H1 (cell line): ENCODE results near the gene BCLAF3. TPM values are rescaled to one million over a fixed set of nuclear protein-coding genes. Genes with fewer than 3 reads are reported as not detected.

Source experiments
- CTCF ChIA-PET: fragments of 300-600 bp; sonication (Branson Sonifier 250); formaldehyde crosslinking; loops from one replicate; lab custom pipeline; 2021; ENCODE audit not compliant: partially characterized antibody; lab: Charles Lee
- POLR2A ChIA-PET: fragments of 300-600 bp; sonication (Branson Sonifier 250); formaldehyde crosslinking; loops from one replicate; lab custom pipeline; 2021; ENCODE audit warnings: inconsistent platforms; ENCODE audit not compliant: partially characterized antibody; lab: Charles Lee
- DNase-seq, 2 experiments: peaks; one replicate each; pipeline versions ENCODE4 v3.0.0 to v3.0.0-alpha.2; 2010 to 2022; ENCODE audit warnings: low spot score in 2 of 2, low read depth in 1 of 2, mixed read lengths in 1 of 2
- FAIRE-seq: peaks from 2 replicates; lab custom pipeline; 2011; peaks lifted over from hg19 to GRCh38; lab: Jason Lieb, UNC
- H2AFZ ChIP-seq: 2 replicates; pipeline ENCODE4 v1.8.1; 2012; ENCODE audit warnings: low read length, inconsistent platforms
- H2AK5ac ChIP-seq: 2 replicates; pipeline ENCODE4 v1.6.1; 2013; ENCODE audit warnings: low read depth, low read length
- H2BK120ac ChIP-seq: replicated peaks from 2 replicates; pipeline ENCODE3; 2013; ENCODE audit warnings: low read depth, low read length, inconsistent platforms
- H2BK12ac ChIP-seq: 2 replicates; pipeline ENCODE4 v1.6.1; 2013; ENCODE audit warnings: low read depth, low read length
- H2BK15ac ChIP-seq: 2 replicates; pipeline ENCODE4 v1.6.1; 2013; ENCODE audit warnings: low read length
- H2BK20ac ChIP-seq: 2 replicates; pipeline ENCODE4 v1.6.1; 2013; ENCODE audit warnings: low read length
- H2BK5ac ChIP-seq: 2 replicates; pipeline ENCODE4 v1.6.1; 2013; ENCODE audit warnings: low read depth, low read length
- H3K14ac ChIP-seq: 2 replicates; pipeline ENCODE4 v1.6.1; 2013; ENCODE audit warnings: inconsistent platforms; ENCODE audit not compliant: insufficient read length
- H3K18ac ChIP-seq: 2 replicates; pipeline ENCODE4 v1.6.1; 2013; ENCODE audit warnings: low read length; ENCODE audit errors: extremely low read depth
- H3K23ac ChIP-seq: 2 replicates; pipeline ENCODE4 v1.6.1; 2013; ENCODE audit warnings: inconsistent platforms; ENCODE audit not compliant: insufficient read length
- H3K23me2 ChIP-seq: 2 replicates; pipeline ENCODE4 v1.6.1; 2013; ENCODE audit warnings: low read depth, low read length
- H3K27ac ChIP-seq: 2 replicates; pipeline ENCODE4 v1.6.1; 2011; ENCODE audit warnings: low read depth, low read length, inconsistent platforms
- H3K27me3 ChIP-seq, 4 experiments: replicated peaks in 1 of 4; 1 replicate in 1 of 4; 2 replicates in 3 of 4; pipeline versions ENCODE4 v1.6.1 to v1.8.1; 2011 to 2013; ENCODE audit warnings: low read length in 3 of 4, mild to moderate bottlenecking in 3 of 4, inconsistent platforms in 2 of 4, mixed read lengths in 2 of 4, moderate library complexity in 1 of 4; ENCODE audit not compliant: control insufficient read depth in 3 of 4, insufficient read depth in 3 of 4; ENCODE audit errors: extremely low read depth in 1 of 4
- H3K36me3 ChIP-seq, 4 experiments: 2 replicates each; pipeline versions ENCODE4 v1.6.1 to v1.8.1; 2011 to 2013; ENCODE audit warnings: mild to moderate bottlenecking in 4 of 4, low read length in 3 of 4, moderate library complexity in 2 of 4, control low read depth in 1 of 4, inconsistent platforms in 1 of 4; ENCODE audit not compliant: insufficient read depth in 4 of 4, control insufficient read depth in 2 of 4
- H3K4ac ChIP-seq: replicated peaks from 2 replicates; pipeline ENCODE3; 2013; ENCODE audit warnings: low read length, low read depth, mixed read lengths, inconsistent platforms; ENCODE audit not compliant: insufficient read length
- H3K4me1 ChIP-seq, 4 experiments: replicated peaks in 1 of 4; 1 replicate in 1 of 4; 2 replicates in 3 of 4; pipeline versions ENCODE4 v1.6.1 to v1.8.1; 2011 to 2013; ENCODE audit warnings: low read length in 3 of 4, inconsistent platforms in 2 of 4, mixed read lengths in 1 of 4; ENCODE audit not compliant: insufficient read depth in 4 of 4, control insufficient read depth in 3 of 4
- H3K4me2 ChIP-seq, 2 experiments: 2 replicates each; pipeline versions ENCODE4 v1.6.1 to v1.8.1; 2011 to 2013; ENCODE audit warnings: low read depth in 2 of 2, low read length in 2 of 2, control low read depth in 1 of 2, inconsistent platforms in 1 of 2, mild to moderate bottlenecking in 1 of 2; ENCODE audit not compliant: insufficient read depth in 1 of 2
- H3K4me3 ChIP-seq, 4 experiments: fragments of 200-600, 300-600 bp in 1 of 4; sonication (generic), shearing (Covaris generic), sonication (Bioruptor Twin) in 1 of 4; 2 replicates each; pipeline versions ENCODE4 v1.5.1 to v1.8.1; 2011 to 2016; ENCODE audit warnings: low read length in 4 of 4, low read depth in 3 of 4, control low read depth in 2 of 4, inconsistent platforms in 2 of 4, mild to moderate bottlenecking in 2 of 4, mixed read lengths in 1 of 4, moderate library complexity in 1 of 4; ENCODE audit not compliant: insufficient read depth in 2 of 4; ENCODE audit errors: extremely low read depth in 1 of 4
- H3K56ac ChIP-seq: replicated peaks from 2 replicates; pipeline ENCODE3; 2013; ENCODE audit warnings: low read depth, mild to moderate bottlenecking, mixed read lengths, low read length, inconsistent platforms; ENCODE audit not compliant: insufficient read length
- H3K79me1 ChIP-seq: 2 replicates; pipeline ENCODE4 v1.6.1; 2013; ENCODE audit warnings: low read depth, low read length, control low read depth
- H3K79me2 ChIP-seq, 2 experiments: 2 replicates each; pipeline versions ENCODE4 v1.6.1 to v1.8.1; 2012 to 2013; ENCODE audit warnings: low read length in 2 of 2, mild to moderate bottlenecking in 2 of 2, inconsistent platforms in 1 of 2; ENCODE audit not compliant: insufficient read depth in 2 of 2, control insufficient read depth in 1 of 2
- H3K9ac ChIP-seq, 4 experiments: replicated peaks in 1 of 4; 1 replicate in 1 of 4; 2 replicates in 3 of 4; pipeline versions ENCODE4 v1.6.1 to v1.8.1; 2011 to 2013; ENCODE audit warnings: low read depth in 3 of 4, low read length in 3 of 4, control low read depth in 2 of 4, mild to moderate bottlenecking in 2 of 4, moderate library complexity in 2 of 4, inconsistent platforms in 1 of 4; ENCODE audit errors: extremely low read depth in 1 of 4
- H3K9me3 ChIP-seq, 2 experiments: 2 replicates each; pipeline versions ENCODE4 v1.6.1 to v1.8.1; 2012 to 2013; ENCODE audit warnings: mild to moderate bottlenecking in 2 of 2, moderate library complexity in 2 of 2, control low read depth in 1 of 2, inconsistent platforms in 1 of 2, low read depth in 1 of 2, low read length in 1 of 2, mixed read lengths in 1 of 2; ENCODE audit not compliant: insufficient read depth in 2 of 2
- H4K20me1 ChIP-seq, 2 experiments: replicated peaks in 1 of 2; 2 replicates each; pipeline versions ENCODE3 to v1.8.1; 2011 to 2013; ENCODE audit warnings: inconsistent platforms in 2 of 2, low read length in 2 of 2, mild to moderate bottlenecking in 1 of 2; ENCODE audit not compliant: insufficient read depth in 2 of 2, control insufficient read depth in 1 of 2
- H4K5ac ChIP-seq: 2 replicates; pipeline ENCODE4 v1.6.1; 2013; ENCODE audit warnings: low read length, low read depth, mixed read lengths, inconsistent platforms; ENCODE audit not compliant: insufficient read length
- H4K8ac ChIP-seq: 2 replicates; pipeline ENCODE4 v1.8.0; 2013; ENCODE audit warnings: mild to moderate bottlenecking, moderate library complexity, low read length, inconsistent platforms; ENCODE audit not compliant: insufficient read depth; ENCODE audit errors: extremely low read depth
- H4K91ac ChIP-seq: replicated peaks from 2 replicates; pipeline ENCODE3; 2013; ENCODE audit warnings: low read length, mixed read lengths, inconsistent platforms; ENCODE audit not compliant: insufficient read length
- BACH1 ChIP-seq: IDR thresholded peaks from 2 replicates; pipeline ENCODE4 v1.6.1; 2012; ENCODE audit warnings: low read length, improper control_type of control experiment
- CEBPB ChIP-seq: IDR thresholded peaks from 2 replicates; pipeline ENCODE4 v1.6.1; 2012; ENCODE audit warnings: low read depth, low read length
- HDAC2 ChIP-seq, 2 experiments: fragments of 300-600 bp in 1 of 2; sonication (generic) in 1 of 2; IDR thresholded peaks; 2 replicates each; pipeline ENCODE4 v1.6.1; 2011 to 2012; ENCODE audit warnings: low read depth in 2 of 2, low read length in 2 of 2, mild to moderate bottlenecking in 2 of 2, moderate library complexity in 2 of 2, borderline replicate concordance in 1 of 2, inconsistent platforms in 1 of 2
- PHF8 ChIP-seq: fragments of 200-600 bp; sonication (generic); conservative IDR thresholded peaks from 2 replicates; pipeline ENCODE4 v1.7.1; 2012; ENCODE audit warnings: low read depth, mild to moderate bottlenecking, inconsistent platforms, low read length, moderate library complexity
- RAD21 ChIP-seq, 2 experiments: IDR thresholded peaks in 1 of 2; conservative IDR thresholded peaks in 1 of 2; 2 replicates each; pipeline ENCODE4 v1.6.1; 2011; ENCODE audit warnings: low read depth in 2 of 2, low read length in 2 of 2, improper control_type of control experiment in 1 of 2, inconsistent platforms in 1 of 2, mild to moderate bottlenecking in 1 of 2, moderate library complexity in 1 of 2
- RXRA ChIP-seq: IDR thresholded peaks from 2 replicates; pipeline ENCODE4 v1.6.1; 2011; ENCODE audit warnings: low read depth, mild to moderate bottlenecking, low read length, moderate library complexity; ENCODE audit not compliant: insufficient read depth
- SAP30 ChIP-seq: fragments of 300-600 bp; sonication (generic); IDR thresholded peaks from 2 replicates; pipeline ENCODE4 v1.7.1; 2012; ENCODE audit warnings: low read length, moderate library complexity, mild to moderate bottlenecking, inconsistent platforms; ENCODE audit not compliant: insufficient read depth, insufficient replicate concordance
- SP4 ChIP-seq: IDR thresholded peaks from 2 replicates; pipeline ENCODE4 v1.6.1; 2012; ENCODE audit warnings: low read length, inconsistent platforms
- WGBS, 2 experiments: shearing (Covaris generic) in 1 of 2; methylation state at CpG; one replicate each; pipeline versions ENCODE4 v1.1.6 to v1.1.7; 2013 to 2015; ENCODE audit warnings: low lambda C conversion rate in 2 of 2, mixed read lengths in 2 of 2, inconsistent platforms in 1 of 2, low coverage in 1 of 2, missing lambda C conversion rate in 1 of 2; ENCODE audit not compliant: insufficient replicate concordance in 2 of 2, insufficient coverage in 1 of 2, insufficient read length in 1 of 2; ENCODE audit errors: extremely low coverage in 1 of 2, missing lambda C conversion rate in 1 of 2; 5-methylcytosine and 5-hydroxymethylcytosine counted together
- polyA plus RNA-seq, 7 experiments: library from polyadenylated mRNA; depleted of rRNA in 3 of 7; stranded (reverse) in 5 of 7; unstranded in 2 of 7; fragments of >200 nt in 5 of 7; fragments of 200-250 nt in 2 of 7; gene quantifications; 1 replicate in 5 of 7; 2 replicates in 1 of 7; 4 replicates in 1 of 7; pipeline versions ENCODE4 v1.2.1 to v1.2.3, GENCODE V29; 2011 to 2013; ENCODE audit warnings: missing spikeins in 2 of 7, mixed read lengths in 2 of 7
- total RNA-seq: library from RNA; stranded (reverse); fragmentation: NEBNext Ultra II Directional; extraction: Animal tissue kit (Norgen Biotek cat#: 25700); gene quantifications from 2 replicates; pipeline ENCODE4 v1.2.1, GENCODE V29; 2021

Gene BCLAF3
- total and polyA plus RNA-seq, 2 of the 8 experiments (the other 6 are each of a cell fraction or from before 2014, with no cell fraction given): 1.3 to 9.0 TPM

- H2BK12ac ChIP-seq: no peak overlapping the region
- TF ChIP-seq RAD21 (IDR thresholded peaks at IDR 0.05 in 1 of 2, conservative IDR thresholded peaks at IDR 0.05 in 1 of 2; ENCODE audit: low read depth in 2 of 2, low read length in 2 of 2): no peak
- TF ChIP-seq SP4: no peak
- TF ChIP-seq SAP30: no peak
- no peak for TF ChIP-seq RXRA
- no peak for TF ChIP-seq CEBPB
- TF ChIP-seq BACH1: no peak
- TF ChIP-seq PHF8: no peak
- no peak for TF ChIP-seq HDAC2 (IDR thresholded peaks at IDR 0.05; ENCODE audit: borderline replicate concordance in 1 of 2, low read depth in 2 of 2, low read length in 2 of 2)
- no peak overlapping the region for H3K27ac ChIP-seq
- no peaks in the 10 kb centered on the region for H4K20me1 ChIP-seq
- no peak overlapping the region for H3K23ac ChIP-seq
- no peak overlapping the region for H2AK5ac ChIP-seq
- no peak overlapping the region for H2BK5ac ChIP-seq
- no peak overlapping the region for H3K4me2 ChIP-seq
- H3K9me3 ChIP-seq: no peaks in the 10 kb centered on the region
- H2BK20ac ChIP-seq: no peak overlapping the region
- H3K9ac ChIP-seq: no peak overlapping the region
- H3K56ac ChIP-seq: no peak overlapping the region
- no peak overlapping the region for H3K4me3 ChIP-seq
- H3K14ac ChIP-seq: no peak overlapping the region
- H4K91ac ChIP-seq: no peak overlapping the region
- H3K79me1 ChIP-seq: no peaks in the 10 kb centered on the region
- no peak overlapping the region for H4K5ac ChIP-seq
- no peaks in the 10 kb centered on the region for H3K23me2 ChIP-seq
- no peak for FAIRE-seq
- CTCF ChIA-PET: no interaction called here
- WGBS, 2 experiments: 88% methylated on average over 7 of the region's 8 CpGs; no CpG with 5 or more reads in 1 of the 2 experiments
- no peak overlapping the region for H3K4ac ChIP-seq
- no peak overlapping the region for H2AFZ ChIP-seq
- no peak overlapping the region for H4K8ac ChIP-seq
- no peaks in the 10 kb centered on the region for H3K4me1 ChIP-seq
- H3K18ac ChIP-seq: no peak overlapping the region
- H3K79me2 ChIP-seq: no peaks in the 10 kb centered on the region
- H2BK120ac ChIP-seq: no peak overlapping the region
- H3K27me3 ChIP-seq: no peaks in the 10 kb centered on the region
- POLR2A ChIA-PET: no interaction called here
- H3K36me3 ChIP-seq: no peaks in the 10 kb centered on the region
- no peak for DNase-seq
- no peak overlapping the region for H2BK15ac ChIP-seq
Observed at GRCh38 chrX:20028588-20028987, 37.7 kb upstream of the BCLAF3 start.
